Smooth muscle cell of trachea (primary cell): ENCODE measurements around the gene TF. TPM values are rescaled to one million over a fixed set of nuclear protein-coding genes. Genes with fewer than 3 reads are reported as not detected.

Experiments
- total RNA-seq: library from RNA; depleted of rRNA; stranded (reverse); fragments of >200 nt; gene quantifications from 2 replicates; pipeline ENCODE4 v1.2.1, GENCODE V29; 2014

The TF gene
- 0.17 TPM in 1 of 2 replicates, not detected in the other for total RNA-seq

DNA sequence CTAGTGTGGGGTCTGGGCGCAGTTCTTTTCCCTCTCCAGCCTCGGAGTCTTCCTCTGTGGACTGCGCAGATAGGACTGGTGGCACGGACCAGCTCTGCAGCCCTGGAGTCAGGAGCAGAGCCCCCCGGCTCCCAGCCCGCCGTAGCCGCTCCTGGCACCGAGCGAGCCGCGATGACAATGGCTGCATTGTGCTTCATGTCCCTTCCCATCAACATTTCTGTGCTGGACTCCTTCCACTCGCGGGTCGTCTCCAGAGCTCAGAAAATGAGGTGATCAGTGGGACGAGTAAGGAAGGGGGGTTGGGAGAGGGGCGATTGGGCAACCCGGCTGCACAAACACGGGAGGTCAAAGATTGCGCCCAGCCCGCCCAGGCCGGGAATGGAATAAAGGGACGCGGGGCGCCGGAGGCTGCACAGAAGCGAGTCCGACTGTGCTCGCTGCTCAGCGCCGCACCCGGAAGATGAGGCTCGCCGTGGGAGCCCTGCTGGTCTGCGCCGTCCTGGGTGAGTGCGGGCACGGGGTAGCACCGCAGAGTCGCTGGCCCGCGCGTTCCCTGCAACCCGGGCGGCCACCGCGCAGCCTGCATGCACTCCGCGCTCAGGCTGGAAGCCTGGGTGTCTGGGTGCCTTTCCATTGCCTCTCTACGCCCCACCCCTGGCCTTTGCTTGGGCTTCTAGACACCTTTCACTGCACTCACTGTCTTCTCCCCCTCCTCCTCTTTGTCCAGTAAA is at the start of gene TF:
Gene TF (plus strand): TSS at position 413 of the 731 bp plus-strand sequence. CDS start 48 bp downstream, at position 461.

DNA sequence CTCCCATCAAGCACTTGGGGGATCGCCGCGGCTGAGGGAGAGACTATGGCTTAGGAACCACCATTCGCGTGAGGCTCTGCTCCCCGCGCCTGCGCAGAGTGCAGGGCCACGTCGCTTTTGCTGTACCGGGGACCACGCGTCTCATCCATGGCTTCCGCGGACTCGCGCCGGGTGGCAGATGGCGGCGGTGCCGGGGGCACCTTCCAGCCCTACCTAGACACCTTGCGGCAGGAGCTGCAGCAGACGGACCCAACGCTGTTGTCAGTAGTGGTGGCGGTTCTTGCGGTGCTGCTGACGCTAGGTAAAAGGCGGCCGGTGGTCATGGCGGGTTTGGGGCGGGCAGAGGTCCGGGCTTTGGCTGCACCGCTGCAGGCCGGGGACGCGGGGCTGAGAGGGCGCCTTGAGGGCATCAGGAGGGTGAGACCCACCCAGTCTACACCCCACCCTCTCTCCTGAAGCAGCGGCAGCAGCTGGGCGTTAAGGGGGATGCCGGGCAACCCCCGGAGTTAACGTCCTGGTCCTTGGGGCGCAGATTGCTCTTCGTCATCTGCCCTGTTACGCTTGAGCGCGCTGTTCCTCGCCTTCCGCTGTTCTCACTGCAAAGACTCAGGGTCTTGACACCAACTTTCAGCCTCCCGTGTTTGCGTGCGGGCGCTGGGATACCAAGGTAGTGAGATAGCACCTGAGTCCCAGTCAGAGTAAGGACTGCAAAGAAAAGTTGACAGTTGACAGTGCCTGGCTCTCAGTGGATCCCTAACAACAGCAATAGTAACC is 59.7 kb downstream of the TF start, which contains the start of gene SRPRB:
Gene SRPRB (plus strand): TSS at position 114 of the 774 bp plus-strand sequence. CDS start 34 bp downstream, at position 148.

Other genes starting within 250 kb of the TF start
- 147 and 175 TPM in 2 replicates for gene CDV3, start 172.7 kb upstream of the TF start, total RNA-seq
- gene TOPBP1, start 84.5 kb upstream of the TF start, total RNA-seq: 18.0 and 39.4 TPM in 2 replicates
- 59.5 and 89.0 TPM in 2 replicates for gene SRPRB, start 59.4 kb downstream of the TF start, total RNA-seq
- 0.44 and 1.2 TPM in 2 replicates for gene RAB6B, start 149.5 kb downstream of the TF start, total RNA-seq